Adipocyte (in vitro differentiated cells): ENCODE measurements around the gene HADHB.

Source experiments
- DNase-seq: peaks from one replicate; pipeline ENCODE4 v3.0.0-alpha.2; 2015; ENCODE audit warnings: low read depth
- H3K27me3 ChIP-seq: replicated peaks from 2 replicates; pipeline ENCODE4 v1.7.0; 2013; ENCODE audit warnings: mild to moderate bottlenecking, low read length, moderate library complexity; ENCODE audit not compliant: control insufficient read depth, insufficient read depth
- H3K36me3 ChIP-seq: 2 replicates; pipeline ENCODE4 v1.7.0; 2013; ENCODE audit warnings: low read length, mild to moderate bottlenecking, moderate library complexity; ENCODE audit not compliant: control insufficient read depth, insufficient read depth, severe bottlenecking
- H3K4me1 ChIP-seq: 2 replicates; pipeline ENCODE4 v1.7.0; 2013; ENCODE audit warnings: mild to moderate bottlenecking, low read length, moderate library complexity; ENCODE audit not compliant: control insufficient read depth, insufficient read depth
- H3K4me3 ChIP-seq: 2 replicates; pipeline ENCODE4 v1.7.0; 2013; ENCODE audit warnings: mild to moderate bottlenecking, low read length, moderate library complexity
- H3K9ac ChIP-seq: 2 replicates; pipeline ENCODE4 v1.7.0; 2013; ENCODE audit warnings: mild to moderate bottlenecking, low read length, moderate library complexity
- H3K9me3 ChIP-seq: 2 replicates; pipeline ENCODE4 v1.7.0; 2013; ENCODE audit warnings: mild to moderate bottlenecking, low read length, moderate library complexity; ENCODE audit not compliant: control insufficient read depth

The HADHB gene

GRCh38 chr2:26217720-26218119 is 27.0 kb upstream of the HADHB start:
- Histone ChIP-seq H3K36me3 (peaks cover 95% of the 10 kb centered on the region), H3K4me3 (no peak overlapping the region), H3K4me1 (no peaks in the 10 kb centered on the region), H3K9ac (no peak overlapping the region), H3K9me3 (peaks cover 11% of the 10 kb centered on the region), H3K27me3 (no peaks in the 10 kb centered on the region)
- DNase-seq: no peak

GRCh38 chr2:26223018-26223417 is 21.7 kb upstream of the HADHB start:
- DNase-seq: no peak
- H3K36me3 ChIP-seq: peaks cover 95% of the 10 kb centered on the region
- no peak overlapping the region for H3K4me3 ChIP-seq
- no peak overlapping the region for H3K9ac ChIP-seq
- no peaks in the 10 kb centered on the region for H3K27me3 ChIP-seq
- peaks cover 19% of the 10 kb centered on the region for H3K9me3 ChIP-seq
- no peaks in the 10 kb centered on the region for H3K4me1 ChIP-seq

DNA sequence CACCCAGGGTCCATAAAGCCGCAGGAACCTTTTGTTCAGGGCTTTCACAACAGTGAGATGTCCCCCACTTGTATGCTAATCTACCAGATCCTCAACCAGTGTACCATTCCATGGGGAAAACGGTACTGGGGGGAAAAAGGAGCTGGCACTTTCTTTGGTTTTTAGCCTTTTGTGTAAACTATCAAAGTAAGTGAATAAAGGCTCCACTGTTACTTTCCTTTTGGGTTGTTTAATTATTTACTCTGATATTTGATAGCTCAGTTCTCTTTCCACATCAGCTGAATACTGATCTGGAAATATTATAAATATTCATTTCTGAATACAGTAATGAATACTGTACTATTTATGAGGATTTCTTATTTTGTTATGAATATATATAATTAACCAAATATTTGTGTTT is 20.6 kb upstream of the HADHB start:
- Histone ChIP-seq H3K36me3 (peaks cover 97% of the 10 kb centered on the region), H3K27me3 (no peaks in the 10 kb centered on the region), H3K4me3 (no peak overlapping the region), H3K9ac (no peak overlapping the region), H3K9me3 (peaks cover 17% of the 10 kb centered on the region), H3K4me1 (no peaks in the 10 kb centered on the region)
- no peak for DNase-seq

GRCh38 chr2:26229595-26229994 is 15.1 kb upstream of the HADHB start:
- peaks cover 100% of the 10 kb centered on the region for H3K36me3 ChIP-seq
- no peaks in the 10 kb centered on the region for H3K4me1 ChIP-seq
- peaks cover 17% of the 10 kb centered on the region for H3K9me3 ChIP-seq
- no peak for DNase-seq
- H3K4me3 ChIP-seq: no peak overlapping the region
- H3K9ac ChIP-seq: no peak overlapping the region
- H3K27me3 ChIP-seq: no peaks in the 10 kb centered on the region

GRCh38 chr2:26230806-26231205 is 13.9 kb upstream of the HADHB start:
- no peak overlapping the region for H3K9ac ChIP-seq
- no peaks in the 10 kb centered on the region for H3K27me3 ChIP-seq
- DNase-seq: no peak
- H3K4me1 ChIP-seq: no peaks in the 10 kb centered on the region
- H3K9me3 ChIP-seq: peaks cover 14% of the 10 kb centered on the region
- H3K4me3 ChIP-seq: no peak overlapping the region
- peaks cover 100% of the 10 kb centered on the region for H3K36me3 ChIP-seq

DNA sequence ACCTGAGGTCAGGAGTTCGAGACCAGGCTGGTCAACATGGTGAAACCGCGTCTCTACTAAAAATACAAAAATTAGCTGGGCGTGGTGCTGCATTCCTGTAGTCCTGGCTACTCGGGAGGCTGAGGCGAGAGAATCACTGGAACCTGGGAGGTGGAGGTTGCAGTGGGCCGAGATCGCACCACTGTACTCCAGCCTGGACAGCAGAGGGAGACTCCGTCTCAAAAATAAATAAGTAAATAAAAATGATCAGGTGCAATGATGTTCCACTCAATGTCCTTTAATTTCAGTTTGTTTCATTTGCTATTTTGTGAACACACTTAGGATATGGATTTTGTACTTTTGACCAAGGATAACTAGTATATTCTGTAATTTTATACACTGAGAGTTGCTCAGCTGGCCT is 9.7 kb upstream of the HADHB start:
- Histone ChIP-seq H3K9me3 (no peaks in the 10 kb centered on the region), H3K9ac (no peak overlapping the region), H3K4me1 (peaks cover 26% of the 10 kb centered on the region), H3K36me3 (peaks cover 81% of the 10 kb centered on the region), H3K4me3 (no peak overlapping the region), H3K27me3 (no peaks in the 10 kb centered on the region)
- no peak for DNase-seq

- DNase-seq: no peak
- Histone ChIP-seq H3K27me3 (no peaks in the 10 kb centered on the region), H3K36me3 (peaks cover 54% of the 10 kb centered on the region), H3K9me3 (no peaks in the 10 kb centered on the region), H3K9ac (no peak overlapping the region), H3K4me1 (peaks cover 48% of the 10 kb centered on the region), H3K4me3 (no peak overlapping the region)
These were observed 6.9 kb upstream of the HADHB start for GRCh38 chr2:26237868-26238267.

DNA sequence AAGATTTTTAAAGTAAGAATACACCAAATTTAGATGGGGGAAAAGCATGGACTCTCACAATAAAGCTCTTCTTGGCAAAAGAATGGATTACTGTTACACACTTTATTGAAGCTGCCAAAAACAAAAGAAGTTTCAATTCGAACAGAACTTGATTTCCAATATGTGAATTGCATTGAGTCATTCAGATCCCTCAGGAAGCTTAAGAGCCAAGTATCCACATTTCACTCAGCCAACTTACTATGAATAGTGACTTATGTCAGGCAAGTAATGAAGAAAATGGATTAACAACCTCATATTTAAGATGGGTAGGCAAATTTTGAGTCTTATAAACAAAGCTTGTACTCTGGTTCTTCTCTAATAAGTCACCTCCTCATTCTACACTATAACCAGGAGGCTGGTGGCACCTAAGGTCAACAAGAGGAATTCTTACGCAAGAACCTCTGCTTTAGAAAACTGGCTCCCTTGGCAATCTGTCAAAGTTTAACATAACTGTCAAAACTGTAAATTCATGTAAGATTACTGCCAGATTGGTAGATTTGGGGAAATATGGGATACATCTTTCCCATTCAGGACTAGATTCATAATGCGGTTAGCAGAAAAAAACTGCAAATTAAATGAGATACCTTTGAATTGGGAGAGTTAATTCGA is 6.3 kb upstream of the HADHB start:
- peak; percentile 69 for DNase-seq
- Histone ChIP-seq H3K9ac (peak overlapping the region; percentile 28), H3K27me3 (no peaks in the 10 kb centered on the region), H3K9me3 (no peaks in the 10 kb centered on the region), H3K36me3 (peaks cover 48% of the 10 kb centered on the region), H3K4me3 (peak overlapping the region; percentile 32), H3K4me1 (peaks cover 48% of the 10 kb centered on the region)

GRCh38 chr2:26241928-26242436 is 2.8 kb upstream of the HADHB start:
- H3K27me3 ChIP-seq: no peaks in the 10 kb centered on the region
- H3K4me3 ChIP-seq: peak overlapping the region; percentile 96
- DNase-seq: no peak
- H3K9ac ChIP-seq: peak overlapping the region; percentile 96
- peaks cover 62% of the 10 kb centered on the region for H3K4me1 ChIP-seq
- no peaks in the 10 kb centered on the region for H3K9me3 ChIP-seq
- H3K36me3 ChIP-seq: peaks cover 12% of the 10 kb centered on the region

GRCh38 chr2:26243470-26244308 is 1.1 kb upstream of the HADHB start:
- H3K4me1 ChIP-seq: peaks cover 66% of the 10 kb centered on the region
- H3K36me3 ChIP-seq: no peaks in the 10 kb centered on the region
- H3K4me3 ChIP-seq: peak overlapping the region; percentile 96
- DNase-seq: peak; percentile 62
- peak overlapping the region; percentile 96 for H3K9ac ChIP-seq
- H3K9me3 ChIP-seq: no peaks in the 10 kb centered on the region
- no peaks in the 10 kb centered on the region for H3K27me3 ChIP-seq

DNA sequence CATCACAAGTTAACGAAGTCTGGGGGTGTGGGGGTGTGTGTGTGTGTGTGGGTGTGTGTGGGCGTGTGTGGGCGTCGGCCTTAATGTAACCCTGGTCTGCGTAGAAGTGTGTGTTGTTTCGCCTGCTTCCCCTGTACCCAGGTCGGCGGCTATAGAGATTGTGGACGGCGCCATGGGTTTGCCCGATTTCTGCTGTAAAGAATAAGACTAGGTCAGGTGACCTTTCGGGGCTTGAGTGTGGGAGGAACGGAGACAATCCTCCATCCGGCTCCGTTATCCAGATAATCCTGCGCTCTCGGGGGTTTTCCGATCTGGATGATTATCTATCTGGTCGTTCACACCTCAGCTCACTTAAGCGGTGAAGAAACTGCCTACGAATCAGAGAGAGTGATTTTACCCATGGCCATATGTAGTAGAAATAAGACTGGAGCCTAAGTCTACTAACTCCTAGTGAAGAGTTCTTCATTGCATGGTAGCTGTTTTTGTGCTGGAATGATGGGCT is 543 bp downstream of the HADHB start:
- no peaks in the 10 kb centered on the region for H3K27me3 ChIP-seq
- peak overlapping the region; percentile 96 for H3K9ac ChIP-seq
- peaks cover 50% of the 10 kb centered on the region for H3K4me1 ChIP-seq
- no peaks in the 10 kb centered on the region for H3K9me3 ChIP-seq
- no peaks in the 10 kb centered on the region for H3K36me3 ChIP-seq
- peak; percentile 70 for DNase-seq
- H3K4me3 ChIP-seq: peak overlapping the region; percentile 96
